CD8-positive, alpha-beta memory T cell (primary cell): ENCODE measurements around the gene ZNF592. TPM values are rescaled to one million over a fixed set of nuclear protein-coding genes. Genes with fewer than 3 reads are reported as not detected.
"Not testable (repeated sequence)": the region's sequence is repeated elsewhere in the genome, so short reads cannot be mapped to it uniquely, and the experiment has no call there.

Source experiments
- CTCF ChIA-PET: fragments of 350-600 bp; sonication (Branson Sonifier 250); formaldehyde crosslinking; loops from one replicate; lab custom pipeline; 2021; ENCODE audit warnings: antibody characterized with exemption; lab: Charles Lee
- POLR2A ChIA-PET: fragments of 350-600 bp; sonication (Branson Sonifier 250); formaldehyde crosslinking; loops from one replicate; lab custom pipeline; 2021; ENCODE audit warnings: antibody characterized with exemption; lab: Charles Lee
- DNase-seq, 5 donors: peaks; one replicate each; pipeline versions ENCODE4 v3.0.0 to v3.0.0-alpha.2; 2020 to 2022; ENCODE audit warnings: mixed read lengths in 1 of 5
- H3K27ac ChIP-seq: one replicate; pipeline ENCODE4 v1.7.0; 2013; ENCODE audit warnings: low read depth, mild to moderate bottlenecking, low read length, moderate library complexity
- H3K27me3 ChIP-seq: 2 replicates; pipeline ENCODE4 v1.7.0; 2013; ENCODE audit warnings: low read length, mild to moderate bottlenecking; ENCODE audit not compliant: insufficient read depth, poor library complexity, severe bottlenecking
- H3K36me3 ChIP-seq: 2 replicates; pipeline ENCODE4 v1.7.0; 2013; ENCODE audit warnings: mild to moderate bottlenecking, low read length, moderate library complexity; ENCODE audit not compliant: insufficient read depth
- H3K4me1 ChIP-seq: 2 replicates; pipeline ENCODE4 v1.7.0; 2013; ENCODE audit warnings: mild to moderate bottlenecking, low read length, moderate library complexity; ENCODE audit not compliant: insufficient read depth
- H3K4me3 ChIP-seq: 2 replicates; pipeline ENCODE4 v1.7.0; 2013; ENCODE audit warnings: mild to moderate bottlenecking, low read length
- H3K9me3 ChIP-seq: 2 replicates; pipeline ENCODE4 v1.7.0; 2013; ENCODE audit warnings: mild to moderate bottlenecking, low read length
- H3K27ac Mint-ChIP-seq, 8 donors: one replicate each; pipeline ENCODE4 v1.8.0; 2020 to 2021; ENCODE audit warnings: mixed read lengths in 8 of 8, mild to moderate bottlenecking in 6 of 8, inconsistent platforms in 3 of 8, moderate library complexity in 3 of 8
- H3K27me3 Mint-ChIP-seq, 2 donors: one replicate each; pipeline ENCODE4 v1.8.0; 2020 to 2021; ENCODE audit warnings: mixed read lengths in 2 of 2, mild to moderate bottlenecking in 1 of 2, moderate library complexity in 1 of 2
- H3K36me3 Mint-ChIP-seq, 3 donors: one replicate each; pipeline ENCODE4 v1.8.0; 2020 to 2021; ENCODE audit warnings: mixed read lengths in 3 of 3, inconsistent platforms in 1 of 3, mild to moderate bottlenecking in 1 of 3
- H3K4me1 Mint-ChIP-seq, 3 donors: one replicate each; pipeline ENCODE4 v1.8.0; 2020 to 2021; ENCODE audit warnings: mixed read lengths in 3 of 3, inconsistent platforms in 1 of 3, mild to moderate bottlenecking in 1 of 3
- H3K4me3 Mint-ChIP-seq, 7 donors: one replicate each; pipeline ENCODE4 v1.8.0; 2020 to 2021; ENCODE audit warnings: mixed read lengths in 7 of 7, mild to moderate bottlenecking in 6 of 7, moderate library complexity in 4 of 7, inconsistent platforms in 2 of 7
- H3K9me3 Mint-ChIP-seq, 5 donors: one replicate each; pipeline ENCODE4 v1.8.0; 2020 to 2022; ENCODE audit warnings: mixed read lengths in 5 of 5, mild to moderate bottlenecking in 3 of 5, moderate library complexity in 2 of 5, inconsistent platforms in 1 of 5
- polyA plus RNA-seq: library from polyadenylated mRNA; unstranded; fragments of 300-500 nt; fragmentation: Illumina TruSeq; gene quantifications from one replicate; pipeline ENCODE4 v1.2.3, GENCODE V29; 2021
- total RNA-seq, 2 experiments: library from RNA; stranded (reverse); gene quantifications; one replicate each; pipeline ENCODE4 v1.2.3, GENCODE V29; 2021

ZNF592 gene
- total and polyA plus RNA-seq, 3 experiments from 2014 or later, result 10.4 to 33.1 (median 31.2) TPM

DNA sequence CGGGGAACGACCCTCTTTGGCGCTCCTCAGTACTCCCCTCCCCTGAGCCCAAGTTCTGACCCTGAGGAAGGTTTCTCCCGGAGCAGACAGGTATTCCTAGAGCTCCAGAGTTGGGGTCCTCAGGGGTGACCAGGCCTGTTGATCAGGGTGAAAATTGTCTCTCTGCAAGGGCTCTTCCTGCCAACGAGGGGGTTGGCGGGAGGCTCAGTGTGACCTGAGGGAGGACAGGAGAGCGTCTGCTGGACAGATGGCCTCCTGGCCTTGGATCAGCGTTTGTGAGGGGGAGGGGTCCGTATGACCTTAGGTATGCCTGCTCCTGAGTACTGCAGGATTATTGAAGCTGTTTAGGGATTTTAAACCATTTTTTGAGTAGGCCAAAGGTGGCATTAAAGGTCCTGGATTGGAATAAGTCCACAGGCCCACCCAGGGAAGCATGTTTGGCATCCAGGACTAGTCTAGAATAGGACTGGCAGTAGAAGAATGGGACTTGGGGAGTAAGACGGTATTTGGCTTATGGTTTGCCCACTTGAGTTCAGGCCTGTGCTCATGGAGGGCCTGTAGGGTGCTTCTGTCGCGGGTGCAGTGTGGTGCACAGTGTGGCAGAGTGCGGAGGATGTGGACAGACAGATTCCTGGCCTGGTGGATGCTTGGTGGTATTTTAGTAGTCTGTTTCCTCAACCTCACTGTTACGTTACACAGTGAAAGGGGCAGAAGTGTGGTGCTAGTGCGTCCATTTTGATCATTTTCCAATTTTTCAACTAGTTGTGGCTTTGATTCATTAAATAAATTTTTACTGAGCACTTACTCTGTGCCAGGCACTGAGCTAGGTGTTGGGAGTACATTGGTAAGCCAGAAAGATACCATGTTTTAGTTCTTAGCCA lies 959 bp downstream of the ZNF592 start:
- Histone ChIP-seq H3K4me3 (peak overlapping the region; percentile 58), H3K4me1 (peaks cover 51% of the 10 kb centered on the region), H3K27ac (peak overlapping the region; percentile 72), H3K27me3 (no peaks in the 10 kb centered on the region), H3K9me3 (no peaks in the 10 kb centered on the region), H3K36me3 (no peaks in the 10 kb centered on the region)
- ChIA-PET CTCF (interaction anchor here (0.9 to 3.3 kb wide), 15 partner anchors 14 to 161 kb away, joined by 3 to 33 read pairs (median 4); partner anchors contain the start of genes SEC11A and WDR73), POLR2A (interaction anchor here (0.8 to 4.7 kb wide), 4 partner anchors 14 to 91 kb away, joined by 5 to 75 read pairs (median 15); partner anchors contain the start of gene SEC11A)
- Mint-ChIP-seq H3K27ac (peak overlapping the region; percentile 82 to 98 (median 96)), H3K4me1 (peaks cover 62 to 77% (median 71%) of the 10 kb centered on the region in 3 donors), H3K9me3 (no peaks in the 10 kb centered on the region), H3K36me3 (peaks cover 0 to 24% (median 7%) of the 10 kb centered on the region in 3 donors), H3K27me3 (peaks cover 0 to 3% of the 10 kb centered on the region in 2 donors), H3K4me3 (peak overlapping the region; percentile 85 to 98 (median 96))
- peak; percentile 16 to 64 (median 46) for DNase-seq

DNA sequence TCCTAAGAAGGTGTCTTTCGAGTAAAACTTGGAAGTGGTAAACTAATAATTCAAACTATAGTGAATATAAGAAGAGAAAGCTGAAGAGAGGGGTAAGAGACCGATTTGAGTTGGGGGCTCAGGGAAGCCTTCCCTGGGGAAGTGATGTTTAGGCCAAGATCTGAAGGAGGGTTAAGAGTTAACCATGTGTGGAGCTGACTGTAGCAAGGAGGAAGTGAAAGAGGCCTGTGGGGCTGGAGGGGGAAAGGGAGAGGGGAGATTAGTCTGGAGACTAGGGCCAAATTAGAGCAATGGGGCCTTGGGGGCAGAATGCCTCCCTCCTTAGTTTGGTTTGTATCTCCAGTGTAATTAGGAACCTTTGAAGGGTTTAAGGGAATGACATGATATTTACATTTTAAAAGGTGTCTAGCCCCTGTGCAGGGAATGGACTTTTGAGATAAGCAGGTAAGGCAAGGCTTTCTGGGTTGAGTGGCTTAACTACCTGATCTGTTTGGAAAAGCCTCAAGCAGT lies 2.2 kb downstream of the ZNF592 start:
- H3K4me3 Mint-ChIP-seq, result peak overlapping the region; percentile 51 to 98 (median 95)
- peaks cover 0 to 3% of the 10 kb centered on the region in 2 donors for H3K27me3 Mint-ChIP-seq
- POLR2A ChIA-PET, result no interaction called here
- Histone ChIP-seq H3K4me3 (peak overlapping the region; percentile 27), H3K27me3 (no peaks in the 10 kb centered on the region), H3K36me3 (no peaks in the 10 kb centered on the region), H3K27ac (peak overlapping the region; percentile 28), H3K9me3 (no peaks in the 10 kb centered on the region), H3K4me1 (peaks cover 50% of the 10 kb centered on the region)
- peaks cover 62 to 78% (median 72%) of the 10 kb centered on the region in 3 donors for H3K4me1 Mint-ChIP-seq
- peaks cover 0 to 24% (median 5%) of the 10 kb centered on the region in 3 donors for H3K36me3 Mint-ChIP-seq
- no peak for DNase-seq
- no peaks in the 10 kb centered on the region for H3K9me3 Mint-ChIP-seq
- CTCF ChIA-PET, result interaction anchor here (1.3 to 3.3 kb wide), 5 partner anchors 29 to 178 kb away, joined by 3 to 33 read pairs (median 3); partner anchors contain the start of gene SEC11A
- H3K27ac Mint-ChIP-seq, result peak overlapping the region; percentile 7 to 97 (median 66)

- H3K4me1 ChIP-seq, result peaks cover 48% of the 10 kb centered on the region
- ChIA-PET POLR2A (interaction anchor here (0.5 to 1.1 kb wide), 3 partner anchors 8 to 35 kb away, joined by 3 to 4 read pairs (median 3); no protein-coding TSS in a partner anchor), CTCF (interaction anchor here (1.0 to 3.3 kb wide), 5 partner anchors 18 to 163 kb away, joined by 3 to 33 read pairs (median 3); partner anchors contain the start of gene SEC11A)
- H3K9me3 ChIP-seq, H3K27me3 Mint-ChIP-seq, H3K9me3 Mint-ChIP-seq, DNase-seq, H3K36me3 ChIP-seq, H3K4me3 ChIP-seq, H3K27me3 ChIP-seq, H3K27ac ChIP-seq: not testable (repeated sequence)
- peaks cover 0 to 26% (median 5%) of the 10 kb centered on the region in 3 donors for H3K36me3 Mint-ChIP-seq
- H3K4me3 Mint-ChIP-seq, result peak overlapping the region in 1 of 7 donors; percentile 57
- H3K27ac Mint-ChIP-seq, result peak overlapping the region in 2 of 8 donors; percentile 60 to 75
- peaks cover 65 to 78% (median 73%) of the 10 kb centered on the region in 3 donors for H3K4me1 Mint-ChIP-seq
Observed at GRCh38 chr15:84751721-84752120, 3.3 kb downstream of the ZNF592 start.

GRCh38 chr15:84752195-84752594 lies 3.8 kb downstream of the ZNF592 start:
- no peak overlapping the region for H3K27ac ChIP-seq
- H3K9me3 Mint-ChIP-seq, result no peaks in the 10 kb centered on the region
- H3K36me3 Mint-ChIP-seq, result peaks cover 0 to 26% (median 5%) of the 10 kb centered on the region in 3 donors
- H3K4me1 ChIP-seq, result peaks cover 45% of the 10 kb centered on the region
- POLR2A ChIA-PET, result interaction anchor here (0.5 to 1.1 kb wide), 3 partner anchors 9 to 36 kb away, joined by 3 to 4 read pairs (median 3); no protein-coding TSS in a partner anchor
- H3K4me1 Mint-ChIP-seq, result peaks cover 65 to 80% (median 74%) of the 10 kb centered on the region in 3 donors
- H3K36me3 ChIP-seq, result no peaks in the 10 kb centered on the region
- H3K4me3 ChIP-seq, result no peak overlapping the region
- no peaks in the 10 kb centered on the region for H3K9me3 ChIP-seq
- H3K4me3 Mint-ChIP-seq, result peak overlapping the region in 2 of 7 donors; percentile 14 to 57
- DNase-seq, result no peak
- H3K27ac Mint-ChIP-seq, result peak overlapping the region in 6 of 8 donors; percentile 19 to 75 (median 49)
- peaks cover 0 to 3% of the 10 kb centered on the region in 2 donors for H3K27me3 Mint-ChIP-seq
- no peaks in the 10 kb centered on the region for H3K27me3 ChIP-seq
- CTCF ChIA-PET, result interaction anchor here (1.0 to 1.5 kb wide), 3 partner anchors 40 to 164 kb away, joined by 3 read pairs; no protein-coding TSS in a partner anchor

DNA sequence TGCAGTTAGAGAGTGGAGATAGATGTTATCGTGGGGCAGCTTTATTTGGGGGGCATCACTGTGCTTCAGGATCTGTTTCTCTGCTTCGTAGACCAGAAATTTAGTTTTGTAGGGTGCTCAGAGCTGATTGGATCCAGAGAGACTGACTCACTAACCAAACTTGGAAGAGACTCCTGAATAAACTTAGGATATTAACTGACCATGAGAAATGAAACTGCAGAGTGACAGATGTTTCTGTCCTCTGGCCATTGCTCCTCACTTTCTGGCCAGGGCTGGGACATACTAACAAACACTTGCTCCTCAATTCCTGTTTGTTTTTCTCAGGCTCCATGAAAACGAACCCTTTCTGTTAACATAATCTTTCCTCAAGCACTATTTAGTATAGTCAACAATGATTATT lies 4.3 kb downstream of the ZNF592 start:
- no peaks in the 10 kb centered on the region for H3K36me3 ChIP-seq
- H3K9me3 ChIP-seq, result no peaks in the 10 kb centered on the region
- peak overlapping the region in 2 of 7 donors; percentile 14 to 57 for H3K4me3 Mint-ChIP-seq
- peaks cover 61 to 76% (median 71%) of the 10 kb centered on the region in 3 donors for H3K4me1 Mint-ChIP-seq
- peak overlapping the region in 5 of 8 donors; percentile 19 to 74 (median 42) for H3K27ac Mint-ChIP-seq
- peaks cover 0 to under 1% of the 10 kb centered on the region in 2 donors for H3K27me3 Mint-ChIP-seq
- H3K27me3 ChIP-seq, result no peaks in the 10 kb centered on the region
- no peak overlapping the region for H3K27ac ChIP-seq
- DNase-seq, result no peak
- peaks cover 40% of the 10 kb centered on the region for H3K4me1 ChIP-seq
- H3K9me3 Mint-ChIP-seq, result no peaks in the 10 kb centered on the region
- H3K4me3 ChIP-seq, result no peak overlapping the region
- POLR2A ChIA-PET, result no interaction called here
- peaks cover 0 to 21% (median 5%) of the 10 kb centered on the region in 3 donors for H3K36me3 Mint-ChIP-seq
- CTCF ChIA-PET, result interaction anchor here (1.0 to 1.5 kb wide), 3 partner anchors 41 to 164 kb away, joined by 3 read pairs; no protein-coding TSS in a partner anchor

DNA sequence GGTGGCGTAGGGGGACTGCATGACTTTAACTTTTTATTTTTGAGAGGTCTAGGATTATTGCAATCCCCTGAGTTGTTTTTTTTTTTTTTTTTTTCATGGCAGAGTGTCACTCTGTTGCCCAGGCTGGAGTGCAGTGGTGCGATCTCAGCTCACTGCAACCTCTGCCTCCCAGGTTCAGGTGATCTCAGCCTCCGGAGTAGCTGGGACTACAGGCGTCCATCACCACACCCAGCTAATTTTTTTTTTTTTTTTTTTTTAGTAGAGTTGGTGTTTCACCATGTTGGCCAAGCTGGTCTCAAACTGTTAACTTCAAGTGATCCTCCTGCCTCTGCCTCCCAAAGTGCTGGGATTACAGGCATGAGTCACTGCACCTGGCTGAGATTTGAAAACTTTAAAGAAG lies 6.5 kb downstream of the ZNF592 start:
- H3K36me3 Mint-ChIP-seq, H3K9me3 ChIP-seq, CTCF ChIA-PET, H3K36me3 ChIP-seq, DNase-seq, POLR2A ChIA-PET, H3K27ac ChIP-seq, H3K27ac Mint-ChIP-seq, H3K27me3 ChIP-seq, H3K27me3 Mint-ChIP-seq, H3K4me3 ChIP-seq, H3K9me3 Mint-ChIP-seq: not testable (repeated sequence)
- H3K4me1 ChIP-seq, result peaks cover 48% of the 10 kb centered on the region
- Mint-ChIP-seq H3K4me1 (peaks cover 51 to 66% (median 60%) of the 10 kb centered on the region in 3 donors), H3K4me3 (peak overlapping the region in 1 of 7 donors; percentile 19)

DNA sequence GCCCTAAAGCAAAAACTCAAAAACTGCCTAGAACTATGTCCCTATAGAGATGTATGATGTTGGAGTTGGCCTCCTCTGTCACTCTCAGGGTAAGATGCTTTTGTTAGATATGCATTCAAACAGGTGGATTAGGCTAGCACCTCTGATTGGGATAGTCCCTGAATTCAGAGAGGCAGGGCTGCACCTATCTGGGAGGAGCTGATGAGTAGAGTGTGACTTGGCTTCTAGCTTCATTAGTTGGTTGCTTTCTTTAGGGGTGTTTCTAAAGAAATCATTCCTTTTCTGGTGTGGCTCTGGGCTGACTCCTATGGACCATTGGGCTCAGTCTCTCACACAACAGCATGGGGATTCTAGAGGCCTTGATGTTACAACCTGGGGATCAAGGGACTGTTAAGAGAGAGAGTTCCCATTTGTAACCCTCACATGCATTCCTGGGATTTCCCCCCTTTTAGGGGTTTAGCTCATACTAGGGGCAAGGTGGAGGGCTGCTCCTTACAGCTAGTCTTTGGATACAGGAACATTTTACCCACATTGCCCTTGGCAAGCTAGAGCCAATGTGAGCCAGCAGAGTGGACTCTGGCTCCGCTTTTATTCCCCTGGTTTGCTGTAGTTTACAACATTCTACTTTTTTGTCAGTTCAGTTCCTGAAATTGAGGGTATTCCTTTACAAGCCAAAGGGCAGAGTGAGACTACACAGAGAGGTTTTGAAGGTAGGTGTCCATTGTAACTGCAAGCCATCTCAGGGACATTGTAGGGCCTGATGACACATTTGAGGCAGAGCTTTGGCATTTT lies 7.5 kb downstream of the ZNF592 start:
- Mint-ChIP-seq H3K27me3 (no peaks in the 10 kb centered on the region), H3K36me3 (peaks cover 0 to 10% (median 7%) of the 10 kb centered on the region in 3 donors), H3K4me1 (peaks cover 42 to 55% (median 50%) of the 10 kb centered on the region in 3 donors), H3K4me3 (peak overlapping the region in 1 of 7 donors; percentile 43), H3K9me3 (no peaks in the 10 kb centered on the region), H3K27ac (peak overlapping the region in 6 of 8 donors; percentile 4 to 66 (median 46))
- peaks cover 48% of the 10 kb centered on the region for H3K4me1 ChIP-seq
- POLR2A ChIA-PET, result no interaction called here
- CTCF ChIA-PET, result interaction anchor here (1.3 to 1.7 kb wide), 2 partner anchors 21 to 100 kb away, joined by 3 to 5 read pairs; no protein-coding TSS in a partner anchor
- H3K27ac ChIP-seq, result no peak overlapping the region
- no peak overlapping the region for H3K4me3 ChIP-seq
- no peaks in the 10 kb centered on the region for H3K27me3 ChIP-seq
- no peaks in the 10 kb centered on the region for H3K36me3 ChIP-seq
- H3K9me3 ChIP-seq, result no peaks in the 10 kb centered on the region
- DNase-seq, result no peak
